GM12864 (cell line): Measurements from ENCODE around the gene TCP11.
"Not testable (repeated sequence)": the region's sequence is repeated elsewhere in the genome, so short reads cannot be mapped to it uniquely, and the experiment has no call there.

Experiments
- DNase-seq: peaks from one replicate; pipeline ENCODE4 v3.0.0-alpha.2; 2011; ENCODE audit warnings: low read depth
- H3K4me3 ChIP-seq: 2 replicates; pipeline ENCODE4 v1.5.1; 2011; ENCODE audit warnings: mild to moderate bottlenecking, low read depth, low read length, control low read depth
- TF ChIP-seq, protein P1 (sequence below): IDR thresholded peaks from 2 replicates; pipeline ENCODE4 v1.5.1; 2011; ENCODE audit warnings: low read depth, mild to moderate bottlenecking, moderate library complexity, low read length, control low read depth, inconsistent platforms; ENCODE audit errors: missing control alignments

The TCP11 gene

DNA sequence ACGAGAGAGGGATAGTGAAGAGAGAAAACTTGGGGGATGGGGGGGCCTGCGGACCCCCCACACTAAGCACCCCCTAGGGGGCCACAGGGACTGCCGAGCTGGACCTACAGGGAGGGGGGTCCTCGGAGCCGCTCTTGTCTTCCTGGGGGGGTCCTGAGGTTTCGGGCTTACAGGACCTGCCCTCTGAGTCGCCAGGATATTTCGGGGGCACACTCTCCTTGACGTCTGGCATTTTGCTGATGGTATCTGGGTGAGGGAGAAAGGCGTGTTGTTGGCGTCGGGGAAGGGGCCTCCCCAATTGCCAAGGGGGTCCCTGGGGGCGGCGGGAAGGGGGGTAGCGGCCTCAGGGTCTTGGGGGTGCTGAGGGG lies 516 bp downstream of the TCP11 start:
- TF ChIP-seq, protein P1, sequence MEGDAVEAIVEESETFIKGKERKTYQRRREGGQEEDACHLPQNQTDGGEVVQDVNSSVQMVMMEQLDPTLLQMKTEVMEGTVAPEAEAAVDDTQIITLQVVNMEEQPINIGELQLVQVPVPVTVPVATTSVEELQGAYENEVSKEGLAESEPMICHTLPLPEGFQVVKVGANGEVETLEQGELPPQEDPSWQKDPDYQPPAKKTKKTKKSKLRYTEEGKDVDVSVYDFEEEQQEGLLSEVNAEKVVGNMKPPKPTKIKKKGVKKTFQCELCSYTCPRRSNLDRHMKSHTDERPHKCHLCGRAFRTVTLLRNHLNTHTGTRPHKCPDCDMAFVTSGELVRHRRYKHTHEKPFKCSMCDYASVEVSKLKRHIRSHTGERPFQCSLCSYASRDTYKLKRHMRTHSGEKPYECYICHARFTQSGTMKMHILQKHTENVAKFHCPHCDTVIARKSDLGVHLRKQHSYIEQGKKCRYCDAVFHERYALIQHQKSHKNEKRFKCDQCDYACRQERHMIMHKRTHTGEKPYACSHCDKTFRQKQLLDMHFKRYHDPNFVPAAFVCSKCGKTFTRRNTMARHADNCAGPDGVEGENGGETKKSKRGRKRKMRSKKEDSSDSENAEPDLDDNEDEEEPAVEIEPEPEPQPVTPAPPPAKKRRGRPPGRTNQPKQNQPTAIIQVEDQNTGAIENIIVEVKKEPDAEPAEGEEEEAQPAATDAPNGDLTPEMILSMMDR = no peak
- H3K4me3 ChIP-seq = no peak overlapping the region
- DNase-seq = no peak

DNA sequence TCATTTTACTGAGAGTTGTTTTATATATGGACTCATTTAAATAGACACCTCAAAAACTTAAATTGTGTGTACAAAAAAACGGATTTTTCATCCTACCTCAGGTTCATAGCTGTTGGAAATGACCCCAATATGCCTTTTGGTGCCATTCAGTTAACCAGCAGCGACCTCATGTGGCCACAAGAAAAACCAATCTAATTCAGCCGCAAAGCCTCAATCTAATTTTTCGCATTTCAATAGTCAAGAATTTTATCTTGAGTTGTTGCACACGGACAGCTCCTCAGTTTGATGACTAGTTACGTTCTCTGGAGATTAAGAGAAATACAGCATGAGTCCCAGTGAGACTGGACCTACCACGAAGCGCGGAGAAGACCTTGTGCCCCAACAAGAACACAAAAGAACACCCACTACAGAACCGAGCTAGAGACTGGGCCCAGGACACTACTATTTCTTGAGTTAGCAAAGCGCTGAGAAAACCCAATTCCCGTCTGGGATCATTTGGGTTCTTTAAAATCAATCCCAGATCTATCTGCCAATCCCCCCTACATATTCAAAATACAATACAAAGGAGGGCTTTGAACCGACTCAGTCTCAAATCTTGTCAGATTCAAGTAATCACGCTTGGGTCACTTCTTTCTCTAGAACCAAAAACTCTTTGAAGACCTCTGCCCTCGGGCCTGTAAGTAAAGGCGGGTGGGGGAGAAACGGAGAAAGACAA lies 1.1 kb downstream of the TCP11 start:
- peak; percentile 35 for DNase-seq
- H3K4me3 ChIP-seq = no peak overlapping the region
- TF ChIP-seq, protein P1 = peak; percentile 66

DNA sequence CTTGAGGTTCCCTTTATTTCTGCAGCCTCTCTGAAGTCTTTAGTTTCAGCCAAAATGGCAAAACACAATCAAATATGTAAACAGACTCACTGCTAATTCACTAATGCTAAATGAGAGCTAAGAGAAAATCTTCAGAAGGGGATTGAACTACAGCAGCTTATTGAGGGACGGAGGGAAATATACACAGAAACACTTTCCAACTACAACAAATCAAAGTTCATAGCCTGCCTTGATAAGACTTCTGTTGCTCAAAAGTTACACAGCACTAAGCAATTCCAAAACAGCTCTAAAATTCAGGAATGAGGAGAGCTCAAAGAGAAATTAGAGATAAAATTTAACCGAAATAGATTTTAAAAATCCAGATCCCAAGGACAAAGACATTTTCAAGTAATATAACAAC lies 1.7 kb downstream of the TCP11 start:
- TF ChIP-seq, protein P1 = no peak
- H3K4me3 ChIP-seq = no peak overlapping the region
- DNase-seq = no peak

DNA sequence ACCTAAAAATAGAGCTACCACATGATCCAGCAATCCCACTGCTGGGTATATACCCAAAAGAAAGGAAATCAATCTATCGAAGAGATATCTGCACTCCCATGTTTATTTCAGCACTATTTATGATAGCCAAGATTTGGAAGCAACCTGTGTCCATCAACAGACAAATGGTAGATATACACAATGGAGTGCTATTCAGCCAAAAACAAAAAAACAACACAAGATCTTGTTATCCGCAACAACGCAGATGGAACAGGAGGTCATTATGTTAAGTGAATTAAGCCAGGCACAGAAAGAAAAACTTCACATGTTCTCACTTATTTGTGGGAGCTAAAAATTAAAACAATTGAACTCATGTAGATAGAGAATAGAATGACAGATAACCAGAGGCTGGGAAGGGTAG lies 2.9 kb downstream of the TCP11 start:
- DNase-seq = not testable (repeated sequence)

DNA sequence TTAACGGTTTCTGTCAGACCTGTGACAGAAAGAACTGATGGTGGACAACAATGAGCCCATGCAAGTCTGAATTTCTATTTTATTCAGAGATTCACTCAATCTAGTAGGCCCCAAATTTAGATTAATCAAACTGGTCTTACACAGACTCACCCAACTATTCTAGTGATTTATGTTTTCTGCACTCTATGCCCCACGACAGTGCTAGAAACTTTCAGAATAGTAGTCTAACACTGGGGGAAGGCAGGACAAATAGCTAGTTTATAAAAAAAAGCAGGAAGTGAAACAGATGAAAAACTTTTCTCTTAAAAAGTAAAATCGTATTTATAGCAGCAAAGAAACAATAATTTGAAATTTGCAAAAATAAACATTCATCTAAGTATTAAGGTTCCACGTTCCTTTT lies 5.0 kb downstream of the TCP11 start:
- TF ChIP-seq, protein P1 = no peak
- H3K4me3 ChIP-seq = no peak overlapping the region
- no peak for DNase-seq

More for the DNA sequence above, 2.9 kb downstream of the TCP11 start:
- not testable (repeated sequence) for H3K4me3 ChIP-seq

DNA sequence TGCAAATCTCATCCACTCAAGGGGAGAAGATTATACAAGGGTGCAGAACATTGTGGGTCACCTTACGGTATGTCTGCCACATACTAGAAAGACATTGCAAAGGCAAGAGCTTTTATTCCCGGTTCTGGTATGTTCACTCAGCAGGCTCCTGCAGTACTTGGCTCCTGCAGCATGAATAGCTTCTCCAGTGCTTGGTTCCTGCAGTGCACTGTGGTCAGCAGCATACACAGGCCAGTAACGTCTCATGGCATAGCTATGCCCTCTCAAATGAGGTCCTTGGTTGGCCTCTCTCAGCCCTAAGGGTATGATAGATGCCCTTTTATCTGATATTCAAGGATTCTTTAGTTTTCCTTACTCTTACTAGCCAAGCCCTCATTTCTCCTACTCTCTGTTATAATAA lies 12.6 kb downstream of the TCP11 start:
- TF ChIP-seq, protein P1 = no peak
- DNase-seq = no peak
- H3K4me3 ChIP-seq = no peak overlapping the region

DNA sequence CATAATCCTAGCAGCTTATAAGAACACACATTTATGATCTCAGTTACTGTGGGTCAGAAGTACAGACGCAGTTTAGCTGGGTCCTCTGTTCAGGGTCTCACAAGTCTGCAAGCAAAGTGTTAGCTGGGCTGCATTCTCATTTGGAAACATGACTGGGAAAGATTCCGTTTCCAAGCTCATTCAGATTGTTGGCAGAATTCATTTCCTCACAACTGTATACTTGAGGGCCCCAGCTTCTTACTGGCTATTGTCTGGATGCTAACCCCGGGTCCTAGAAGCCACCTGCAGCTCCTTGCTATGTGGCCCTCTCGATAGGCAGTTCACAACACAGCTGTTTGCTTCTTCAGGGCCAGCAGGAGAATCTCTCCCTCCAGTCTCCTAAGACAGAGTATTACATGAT lies 13.1 kb downstream of the TCP11 start:
- DNase-seq = no peak
- TF ChIP-seq, protein P1 = no peak
- no peak overlapping the region for H3K4me3 ChIP-seq
